ENCODE data around the gene TTLL9.

DNA sequence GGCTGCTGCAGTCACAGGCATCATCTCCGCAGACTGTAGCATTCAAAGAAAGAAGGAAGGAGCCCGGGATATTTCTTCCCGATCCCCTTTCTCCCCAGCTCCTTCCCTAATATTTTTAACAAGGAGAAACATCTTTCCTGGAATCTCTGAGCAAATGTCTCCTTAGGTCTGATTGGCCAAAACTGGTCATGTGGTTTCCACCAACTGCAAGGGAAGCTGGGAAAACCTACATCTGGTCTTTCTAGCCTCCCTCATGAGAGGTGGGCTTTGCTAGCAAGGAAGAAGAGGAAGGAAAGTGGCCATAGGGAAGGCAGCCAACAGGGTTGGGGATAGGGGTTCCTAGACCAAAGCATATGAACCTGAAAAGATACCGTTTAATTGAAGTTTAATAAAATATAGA, 46.3 kb downstream of the TTLL9 start:
- TF ChIP-seq, protein P1, sequence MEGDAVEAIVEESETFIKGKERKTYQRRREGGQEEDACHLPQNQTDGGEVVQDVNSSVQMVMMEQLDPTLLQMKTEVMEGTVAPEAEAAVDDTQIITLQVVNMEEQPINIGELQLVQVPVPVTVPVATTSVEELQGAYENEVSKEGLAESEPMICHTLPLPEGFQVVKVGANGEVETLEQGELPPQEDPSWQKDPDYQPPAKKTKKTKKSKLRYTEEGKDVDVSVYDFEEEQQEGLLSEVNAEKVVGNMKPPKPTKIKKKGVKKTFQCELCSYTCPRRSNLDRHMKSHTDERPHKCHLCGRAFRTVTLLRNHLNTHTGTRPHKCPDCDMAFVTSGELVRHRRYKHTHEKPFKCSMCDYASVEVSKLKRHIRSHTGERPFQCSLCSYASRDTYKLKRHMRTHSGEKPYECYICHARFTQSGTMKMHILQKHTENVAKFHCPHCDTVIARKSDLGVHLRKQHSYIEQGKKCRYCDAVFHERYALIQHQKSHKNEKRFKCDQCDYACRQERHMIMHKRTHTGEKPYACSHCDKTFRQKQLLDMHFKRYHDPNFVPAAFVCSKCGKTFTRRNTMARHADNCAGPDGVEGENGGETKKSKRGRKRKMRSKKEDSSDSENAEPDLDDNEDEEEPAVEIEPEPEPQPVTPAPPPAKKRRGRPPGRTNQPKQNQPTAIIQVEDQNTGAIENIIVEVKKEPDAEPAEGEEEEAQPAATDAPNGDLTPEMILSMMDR (optimal IDR thresholded peaks at IDR 0.05 in 1 of 3, IDR thresholded peaks at IDR 0.05 in 1 of 3, conservative IDR thresholded peaks at IDR 0.05 in 1 of 3; ENCODE audit: extremely low read depth in 1 of 3, insufficient read depth in 2 of 3, low read length in 3 of 3) = no peak
- TF ChIP-seq EZH2 (IDR thresholded peaks at IDR 0.05; ENCODE audit: low read length) = no peak
